Trophoblast cell (in vitro differentiated cells and primary cell): ENCODE measurements around the gene ATN1.

ENCODE experiments used
- DNase-seq, 2 donors: peaks; one replicate each; pipeline ENCODE4 v3.0.0-alpha.2; 2016
- H2AFZ ChIP-seq: 2 replicates; pipeline ENCODE4 v1.6.1; 2013; ENCODE audit warnings: low read length, moderate library complexity, mild to moderate bottlenecking; ENCODE audit not compliant: insufficient read depth, poor library complexity
- H2AK5ac ChIP-seq: 2 replicates; pipeline ENCODE4 v1.6.1; 2013; ENCODE audit warnings: mild to moderate bottlenecking, low read length
- H2BK120ac ChIP-seq: 2 replicates; pipeline ENCODE4 v1.6.1; 2013; ENCODE audit warnings: low read length, mild to moderate bottlenecking, moderate library complexity; ENCODE audit not compliant: insufficient read depth, poor library complexity
- H2BK12ac ChIP-seq: 2 replicates; pipeline ENCODE4 v1.6.1; 2013; ENCODE audit warnings: mild to moderate bottlenecking, low read length, moderate library complexity
- H2BK5ac ChIP-seq: 2 replicates; pipeline ENCODE4 v1.6.1; 2013; ENCODE audit warnings: low read length, low read depth, moderate library complexity, mild to moderate bottlenecking; ENCODE audit not compliant: poor library complexity
- H3K14ac ChIP-seq: 2 replicates; pipeline ENCODE4 v1.6.1; 2013; ENCODE audit warnings: mild to moderate bottlenecking, low read length
- H3K18ac ChIP-seq: 2 replicates; pipeline ENCODE4 v1.6.1; 2013; ENCODE audit warnings: mild to moderate bottlenecking, low read length
- H3K23ac ChIP-seq: 2 replicates; pipeline ENCODE4 v1.6.1; 2013; ENCODE audit warnings: low read length
- H3K27ac ChIP-seq: 2 replicates; pipeline ENCODE4 v1.5.1; 2013; ENCODE audit warnings: low read depth, mild to moderate bottlenecking, inconsistent platforms, low read length, moderate library complexity
- H3K27me3 ChIP-seq: 2 replicates; pipeline ENCODE4 v1.6.1; 2013; ENCODE audit warnings: inconsistent platforms, mild to moderate bottlenecking, low read length, moderate library complexity; ENCODE audit not compliant: insufficient read depth
- H3K36me3 ChIP-seq, 2 experiments: 1 replicate in 1 of 2; 2 replicates in 1 of 2; pipeline ENCODE4 v1.6.1; 2013; ENCODE audit warnings: low read length in 2 of 2, mild to moderate bottlenecking in 2 of 2, moderate library complexity in 1 of 2; ENCODE audit not compliant: insufficient read depth in 2 of 2, control insufficient read depth in 1 of 2
- H3K4ac ChIP-seq: 2 replicates; pipeline ENCODE4 v1.6.1; 2013; ENCODE audit warnings: low read depth, mild to moderate bottlenecking, low read length, moderate library complexity
- H3K4me1 ChIP-seq, 2 experiments: 1 replicate in 1 of 2; 2 replicates in 1 of 2; pipeline ENCODE4 v1.6.1; 2013; ENCODE audit warnings: low read length in 2 of 2, mild to moderate bottlenecking in 2 of 2, moderate library complexity in 1 of 2; ENCODE audit not compliant: insufficient read depth in 2 of 2, control insufficient read depth in 1 of 2
- H3K4me2 ChIP-seq: 2 replicates; pipeline ENCODE4 v1.6.1; 2013; ENCODE audit warnings: inconsistent platforms, mild to moderate bottlenecking, low read length, moderate library complexity
- H3K4me3 ChIP-seq: 2 replicates; pipeline ENCODE4 v1.5.1; 2013; ENCODE audit warnings: mild to moderate bottlenecking, low read depth, low read length, inconsistent platforms
- H3K79me1 ChIP-seq: one replicate; pipeline ENCODE4 v1.6.1; 2013; ENCODE audit warnings: low read length
- H3K79me2 ChIP-seq: 2 replicates; pipeline ENCODE4 v1.6.1; 2013; ENCODE audit warnings: low read length, mild to moderate bottlenecking; ENCODE audit not compliant: control insufficient read depth, insufficient read depth, poor library complexity
- H3K9ac ChIP-seq: 2 replicates; pipeline ENCODE4 v1.6.1; 2013; ENCODE audit warnings: mild to moderate bottlenecking, low read length
- H3K9me3 ChIP-seq: 2 replicates; pipeline ENCODE4 v1.6.1; 2013; ENCODE audit warnings: low read depth, mild to moderate bottlenecking, control low read depth, inconsistent platforms, low read length; ENCODE audit not compliant: insufficient read depth
- H4K12ac ChIP-seq: 2 replicates; pipeline ENCODE4 v1.6.1; 2013; ENCODE audit warnings: low read depth, mild to moderate bottlenecking, low read length, moderate library complexity
- H4K8ac ChIP-seq: 2 replicates; pipeline ENCODE4 v1.6.1; 2013; ENCODE audit warnings: low read depth, mild to moderate bottlenecking, low read length, moderate library complexity
- H4K91ac ChIP-seq: one replicate; pipeline ENCODE4 v1.6.1; 2013; ENCODE audit warnings: low read depth, mild to moderate bottlenecking, low read length, moderate library complexity
- WGBS: extraction: QIAGEN DNeasy Blood & Tissue Kit; methylation state at CpG from one replicate; pipeline ENCODE4 v1.1.7; 2013; ENCODE audit warnings: missing lambda C conversion rate; ENCODE audit not compliant: insufficient read length, insufficient coverage; ENCODE audit errors: extremely low coverage; 5-methylcytosine and 5-hydroxymethylcytosine counted together

ATN1 gene

GRCh38 chr12:6965714-6966113, 38.0 kb downstream of the ATN1 start:
- no CpG with 5 or more reads among the region's 4 CpGs for WGBS
- H2AFZ ChIP-seq = no peak overlapping the region
- H3K4me3 ChIP-seq = no peak overlapping the region
- peaks cover 33% of the 10 kb centered on the region for H3K79me1 ChIP-seq
- H3K23ac ChIP-seq = no peak overlapping the region
- H2BK12ac ChIP-seq = no peak overlapping the region
- H2AK5ac ChIP-seq = no peak overlapping the region
- H3K79me2 ChIP-seq = peaks cover 29% of the 10 kb centered on the region
- peaks cover 12 to 26% of the 10 kb centered on the region in 2 experiments for H3K4me1 ChIP-seq
- no peak overlapping the region for H3K4me2 ChIP-seq
- H4K12ac ChIP-seq = no peak overlapping the region
- no peak overlapping the region for H3K27ac ChIP-seq
- H3K36me3 ChIP-seq = peaks cover 32 to 45% of the 10 kb centered on the region in 2 experiments
- H2BK5ac ChIP-seq = no peak overlapping the region
- H4K91ac ChIP-seq = no peak overlapping the region
- H3K4ac ChIP-seq = no peak overlapping the region
- H3K18ac ChIP-seq = no peak overlapping the region
- no peak for DNase-seq
- H3K27me3 ChIP-seq = no peaks in the 10 kb centered on the region
- H2BK120ac ChIP-seq = no peak overlapping the region
- H3K14ac ChIP-seq = no peak overlapping the region
- H3K9ac ChIP-seq = no peak overlapping the region
- no peak overlapping the region for H4K8ac ChIP-seq
- peaks cover 5% of the 10 kb centered on the region for H3K9me3 ChIP-seq

DNA sequence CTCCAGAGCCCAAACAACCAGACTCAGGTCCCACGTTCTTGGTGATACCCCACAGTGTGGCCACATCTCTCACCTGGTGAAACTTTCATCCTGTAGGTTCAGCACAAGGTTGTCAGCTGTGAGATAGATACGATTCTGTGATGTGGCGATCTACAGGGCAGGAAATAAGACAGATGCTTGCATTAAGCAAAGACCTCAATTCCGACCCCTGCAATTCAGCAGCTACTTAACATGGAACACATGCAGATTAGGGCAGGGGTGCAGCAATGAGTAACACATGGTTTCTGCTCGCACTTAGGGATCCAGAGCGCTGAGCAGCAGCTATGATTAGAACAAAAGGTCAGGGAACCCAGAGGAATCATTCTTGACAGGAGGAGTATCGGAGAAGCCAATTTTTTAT, 38.6 kb downstream of the ATN1 start:
- H2BK5ac ChIP-seq = no peak overlapping the region

GRCh38 chr12:6967651-6968100, 39.9 kb downstream of the ATN1 start:
- Histone ChIP-seq H2BK5ac (no peak overlapping the region), H2AK5ac (no peak overlapping the region), H4K8ac (no peak overlapping the region), H3K4me2 (no peak overlapping the region), H3K9me3 (peaks cover 5% of the 10 kb centered on the region), H3K79me1 (peaks cover 21% of the 10 kb centered on the region), H3K14ac (no peak overlapping the region), H3K4ac (no peak overlapping the region), H2AFZ (no peak overlapping the region), H4K91ac (no peak overlapping the region), H3K9ac (no peak overlapping the region), H3K36me3 (peaks cover 32 to 45% of the 10 kb centered on the region in 2 experiments), H3K23ac (no peak overlapping the region), H3K27ac (no peak overlapping the region), H2BK12ac (no peak overlapping the region), H2BK120ac (no peak overlapping the region), H3K4me1 (peaks cover 8 to 14% of the 10 kb centered on the region in 2 experiments), H4K12ac (peak overlapping the region; percentile 16), H3K79me2 (peaks cover 25% of the 10 kb centered on the region), H3K4me3 (no peak overlapping the region), H3K18ac (no peak overlapping the region), H3K27me3 (no peaks in the 10 kb centered on the region)
- WGBS = no CpG with 5 or more reads among the region's 10 CpGs
- DNase-seq = no peak

More for the DNA sequence above, 38.6 kb downstream of the ATN1 start:
- no peak overlapping the region for H3K9ac ChIP-seq
- no peak overlapping the region for H3K4me3 ChIP-seq
- H2BK120ac ChIP-seq = no peak overlapping the region
- no peak overlapping the region for H3K14ac ChIP-seq
- H3K4ac ChIP-seq = no peak overlapping the region
- no peak overlapping the region for H4K8ac ChIP-seq
- WGBS = no CpG with 5 or more reads among the region's 7 CpGs
- H3K18ac ChIP-seq = no peak overlapping the region
- H2BK12ac ChIP-seq = no peak overlapping the region
- H4K12ac ChIP-seq = no peak overlapping the region
- H2AFZ ChIP-seq = no peak overlapping the region
- H2AK5ac ChIP-seq = no peak overlapping the region
- H3K79me2 ChIP-seq = peaks cover 29% of the 10 kb centered on the region
- H3K4me1 ChIP-seq = peaks cover 12 to 24% of the 10 kb centered on the region in 2 experiments
- no peak overlapping the region for H4K91ac ChIP-seq
- peaks cover 32 to 45% of the 10 kb centered on the region in 2 experiments for H3K36me3 ChIP-seq
- no peak overlapping the region for H3K27ac ChIP-seq
- DNase-seq = no peak
- H3K23ac ChIP-seq = no peak overlapping the region
- H3K27me3 ChIP-seq = no peaks in the 10 kb centered on the region
- H3K79me1 ChIP-seq = peaks cover 33% of the 10 kb centered on the region
- peaks cover 5% of the 10 kb centered on the region for H3K9me3 ChIP-seq
- H3K4me2 ChIP-seq = no peak overlapping the region

GRCh38 chr12:6968426-6968825, 40.7 kb downstream of the ATN1 start:
- Histone ChIP-seq H3K4me3 (no peak overlapping the region), H3K4me2 (peak overlapping the region; percentile 54), H3K4ac (no peak overlapping the region), H4K8ac (no peak overlapping the region), H4K12ac (no peak overlapping the region), H2AK5ac (no peak overlapping the region), H3K18ac (no peak overlapping the region), H3K14ac (no peak overlapping the region), H3K9me3 (peaks cover 3% of the 10 kb centered on the region), H3K36me3 (peaks cover 32 to 45% of the 10 kb centered on the region in 2 experiments), H3K23ac (peak overlapping the region; percentile 56), H3K4me1 (peaks cover 6 to 13% of the 10 kb centered on the region in 2 experiments), H2BK12ac (no peak overlapping the region), H3K27me3 (no peaks in the 10 kb centered on the region), H2BK5ac (no peak overlapping the region), H3K27ac (no peak overlapping the region), H3K79me1 (peaks cover 14% of the 10 kb centered on the region), H3K9ac (peak overlapping the region; percentile 36), H4K91ac (no peak overlapping the region), H2BK120ac (no peak overlapping the region), H3K79me2 (peaks cover 19% of the 10 kb centered on the region), H2AFZ (no peak overlapping the region)
- DNase-seq = no peak
- whole genome bisulfite sequencing = no CpG with 5 or more reads among the region's 9 CpGs
